A673 (cell line): Measurements from ENCODE around the gene FBXO41.

Experiments
- EZH2 ChIP-seq: fragments of 200-600 bp; sonication (generic); IDR thresholded peaks from 2 replicates; pipeline ENCODE4 v1.6.1; 2017; ENCODE audit warnings: borderline replicate concordance, low read depth, mild to moderate bottlenecking, mixed read lengths, antibody characterized with exemption, low read length; ENCODE audit not compliant: poor library complexity, severe bottlenecking
- TF ChIP-seq, protein P1 (sequence below): fragments of 300-800, 200-600 bp; sonication (generic); conservative IDR thresholded peaks from 2 replicates; pipeline ENCODE4 v1.5.1; 2017; ENCODE audit warnings: low read depth, mild to moderate bottlenecking, antibody characterized with exemption, low read length, moderate library complexity, mixed read lengths

- TF ChIP-seq, protein P1, sequence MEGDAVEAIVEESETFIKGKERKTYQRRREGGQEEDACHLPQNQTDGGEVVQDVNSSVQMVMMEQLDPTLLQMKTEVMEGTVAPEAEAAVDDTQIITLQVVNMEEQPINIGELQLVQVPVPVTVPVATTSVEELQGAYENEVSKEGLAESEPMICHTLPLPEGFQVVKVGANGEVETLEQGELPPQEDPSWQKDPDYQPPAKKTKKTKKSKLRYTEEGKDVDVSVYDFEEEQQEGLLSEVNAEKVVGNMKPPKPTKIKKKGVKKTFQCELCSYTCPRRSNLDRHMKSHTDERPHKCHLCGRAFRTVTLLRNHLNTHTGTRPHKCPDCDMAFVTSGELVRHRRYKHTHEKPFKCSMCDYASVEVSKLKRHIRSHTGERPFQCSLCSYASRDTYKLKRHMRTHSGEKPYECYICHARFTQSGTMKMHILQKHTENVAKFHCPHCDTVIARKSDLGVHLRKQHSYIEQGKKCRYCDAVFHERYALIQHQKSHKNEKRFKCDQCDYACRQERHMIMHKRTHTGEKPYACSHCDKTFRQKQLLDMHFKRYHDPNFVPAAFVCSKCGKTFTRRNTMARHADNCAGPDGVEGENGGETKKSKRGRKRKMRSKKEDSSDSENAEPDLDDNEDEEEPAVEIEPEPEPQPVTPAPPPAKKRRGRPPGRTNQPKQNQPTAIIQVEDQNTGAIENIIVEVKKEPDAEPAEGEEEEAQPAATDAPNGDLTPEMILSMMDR = no peak
- TF ChIP-seq EZH2 = no peak
These were observed 44.5 kb downstream of the FBXO41 start for GRCh38 chr2:73239776-73240175.
